Activated CD4-positive, alpha-beta T cell treated with anti-CD3 and anti-CD28 coated beads, Interleukin-2, amount 50 U/mL, for 1 hour (primary cell): ENCODE measurements around the gene ME2.
"Not testable (repeated sequence)": the region's sequence is repeated elsewhere in the genome, so short reads cannot be mapped to it uniquely, and the experiment has no call there.

Experiments
- DNase-seq: peaks from one replicate; pipeline ENCODE4 v3.0.0-alpha.2; 2020

The ME2 gene

DNA sequence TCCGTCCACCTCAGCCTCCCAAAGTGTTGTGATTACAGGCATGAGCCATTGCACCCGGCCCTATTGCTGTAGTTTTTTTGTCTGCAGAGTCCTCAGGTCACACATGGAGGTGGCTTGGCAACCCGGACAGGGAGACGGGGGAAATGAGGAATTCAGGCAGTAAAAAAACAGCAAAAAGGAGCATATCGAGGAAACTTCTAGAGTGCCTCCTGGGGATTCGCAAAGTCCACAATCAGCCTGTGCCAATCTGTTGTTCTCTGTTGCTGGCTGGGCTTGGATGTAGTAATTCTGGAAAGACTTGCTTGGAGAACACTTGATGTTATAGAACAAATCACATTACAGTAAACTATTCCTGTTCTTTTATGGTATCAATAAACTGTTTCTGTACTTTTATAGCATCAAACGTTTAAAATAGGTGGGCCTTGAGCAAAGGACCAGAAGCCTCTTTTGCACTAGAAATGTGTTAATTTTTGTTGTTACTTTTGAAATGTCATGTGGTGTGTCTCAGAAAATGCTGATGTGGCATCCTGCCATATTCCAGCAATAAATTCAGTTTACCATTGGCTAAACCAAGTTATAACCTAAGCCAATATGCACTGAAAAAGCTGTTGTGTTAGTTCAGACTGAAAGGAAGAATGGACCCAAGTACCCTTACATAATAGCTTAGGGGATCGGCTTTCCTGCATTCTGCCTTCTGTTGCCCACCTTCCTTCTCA is 103.3 kb downstream of the ME2 start:
- no peak for DNase-seq

DNA sequence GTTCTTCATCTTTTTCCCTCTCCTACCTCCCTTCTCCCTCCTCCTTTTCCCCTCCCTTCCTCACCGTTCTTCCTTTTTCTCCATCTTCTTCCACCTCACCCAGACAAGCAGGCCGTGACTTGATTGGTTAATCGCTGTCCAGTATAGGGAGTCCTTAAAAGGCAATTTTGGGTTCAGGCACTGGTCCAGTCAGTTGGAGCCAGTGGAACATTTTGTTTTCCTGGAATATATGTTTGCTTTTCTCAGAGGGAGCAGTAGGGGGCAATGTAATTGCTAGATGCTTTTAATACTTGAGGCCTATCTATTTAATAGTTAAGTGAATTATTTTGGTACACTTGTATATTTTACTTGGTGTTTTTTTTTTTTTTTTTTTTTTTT is 103.9 kb downstream of the ME2 start:
- DNase-seq = no peak

DNA sequence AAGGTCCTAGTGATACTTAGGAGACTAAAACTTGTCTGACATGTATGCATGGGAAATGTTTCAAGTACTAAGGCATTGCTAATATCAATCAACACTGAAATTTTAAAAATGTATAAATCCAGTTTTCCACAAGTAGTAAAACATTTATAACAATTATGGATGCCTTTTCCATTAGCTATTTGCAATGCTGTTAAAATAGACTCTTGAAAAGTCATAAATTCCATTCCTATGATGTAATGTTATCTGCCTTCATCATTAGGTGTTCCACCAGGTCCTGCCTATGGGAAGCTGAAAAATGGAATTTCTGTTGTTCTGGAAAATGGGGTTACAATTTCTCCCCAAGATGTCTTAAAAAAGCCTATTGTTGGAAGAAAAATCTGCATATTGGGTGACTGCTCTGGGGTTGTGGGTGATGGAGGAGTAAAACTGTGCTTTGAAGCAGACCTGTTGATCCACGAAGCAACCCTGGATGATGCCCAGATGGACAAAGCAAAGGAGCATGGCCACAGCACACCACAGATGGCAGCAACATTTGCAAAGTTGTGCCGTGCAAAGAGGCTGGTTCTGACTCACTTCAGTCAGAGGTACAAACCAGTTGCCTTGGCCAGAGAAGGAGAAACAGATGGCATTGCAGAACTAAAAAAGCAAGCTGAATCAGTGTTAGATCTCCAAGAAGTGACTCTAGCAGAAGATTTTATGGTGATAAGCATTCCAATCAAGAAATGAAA is 107.6 kb downstream of the ME2 start:
- DNase-seq = no peak

DNA sequence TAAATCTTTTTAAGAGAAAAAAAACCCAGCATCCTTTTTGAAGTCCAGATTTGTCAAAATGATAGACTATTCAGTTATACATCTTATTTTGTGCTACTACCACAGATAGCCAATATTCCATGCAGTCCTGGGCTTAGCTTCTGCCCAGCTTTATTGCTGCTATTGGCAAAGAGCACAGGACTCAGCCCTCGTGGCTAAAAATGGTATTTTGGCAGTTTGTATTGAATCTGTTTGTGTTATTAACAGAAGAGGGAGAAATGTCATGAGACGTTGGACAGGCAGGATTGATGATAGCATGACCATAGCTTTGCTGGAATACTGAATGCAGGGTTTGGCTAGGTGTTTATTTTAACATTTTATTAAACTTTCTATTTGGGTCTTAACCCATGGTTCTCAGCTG is 108.3 kb downstream of the ME2 start:
- DNase-seq = no peak

DNA sequence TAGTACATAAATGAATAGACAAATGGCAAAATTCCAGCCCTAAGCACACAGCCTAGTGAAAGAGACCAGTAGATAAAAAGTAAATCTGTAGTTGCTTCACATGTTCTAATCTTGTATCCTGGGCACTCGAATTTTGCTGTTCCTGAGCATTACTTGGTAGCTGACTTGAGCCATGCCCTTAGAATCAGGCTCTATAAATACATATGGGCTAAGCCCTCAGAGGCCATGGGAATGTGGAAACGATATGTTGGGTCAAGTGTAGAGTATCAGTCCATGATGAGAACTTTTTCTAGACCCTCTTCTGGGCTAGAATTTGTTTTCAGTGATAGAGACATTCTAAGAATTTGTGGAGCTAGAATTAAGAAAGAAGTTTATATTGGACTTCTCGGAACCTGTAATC is 110.8 kb downstream of the ME2 start:
- no peak for DNase-seq

DNA sequence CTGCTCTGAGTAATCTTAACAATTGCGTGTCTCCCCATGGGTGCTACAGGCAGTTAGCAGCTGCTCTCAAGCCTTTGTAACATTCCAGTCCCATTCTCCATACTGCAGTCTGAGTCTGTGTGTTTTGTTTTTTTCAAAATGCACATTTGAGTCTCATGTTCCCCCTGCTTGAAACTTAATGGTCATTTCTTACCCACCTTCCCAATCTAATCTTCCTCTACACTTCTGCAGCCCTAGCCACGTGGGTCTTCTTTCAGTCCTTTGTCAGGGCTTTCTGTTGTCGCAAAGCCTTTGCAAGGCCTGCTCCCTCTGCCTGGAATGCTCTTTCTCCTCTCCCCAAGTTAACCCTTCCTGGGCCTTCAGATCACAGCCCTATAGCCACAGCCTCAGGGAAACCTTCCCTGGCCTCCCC is 113.4 kb downstream of the ME2 start:
- no peak for DNase-seq

DNA sequence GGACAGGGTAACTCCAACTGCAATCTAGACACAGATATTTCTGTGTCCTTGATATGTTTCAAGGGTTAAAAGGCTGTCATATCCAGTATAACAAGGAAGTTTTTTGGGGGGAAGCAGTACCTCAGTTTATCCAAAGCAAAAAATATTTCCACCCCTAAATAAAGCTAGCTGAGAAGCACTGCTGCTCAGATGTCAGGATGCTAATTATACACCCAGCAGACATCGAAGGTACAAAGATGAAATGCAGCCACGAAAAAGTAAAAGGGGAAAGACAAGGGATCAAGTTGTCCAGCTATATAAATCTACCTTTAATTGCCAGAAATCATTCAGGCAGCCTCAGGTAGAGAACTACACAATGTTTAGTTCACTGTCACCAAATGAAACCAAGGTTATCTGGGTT is 115.1 kb downstream of the ME2 start:
- no peak for DNase-seq

DNA sequence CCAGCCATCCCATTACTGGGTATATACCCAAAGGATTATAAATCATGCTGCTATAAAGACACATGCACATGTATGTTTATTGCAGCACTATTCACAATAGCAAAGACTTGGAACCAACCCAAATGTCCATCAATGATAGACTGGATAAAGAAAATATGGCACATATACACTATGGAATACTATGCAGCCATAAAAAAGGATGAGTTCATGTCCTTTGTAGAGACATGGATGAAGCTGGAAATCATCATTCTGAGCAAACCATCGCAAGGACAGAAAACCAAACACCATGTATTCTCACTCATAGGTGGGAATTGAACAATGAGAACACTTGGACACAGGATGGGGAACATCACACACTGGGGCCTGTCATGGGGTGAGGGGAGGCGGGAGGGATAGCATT is 124.3 kb downstream of the ME2 start:
- DNase-seq = not testable (repeated sequence)
